ENCODE measurements around the gene BCORL1. TPM values are rescaled to one million over a fixed set of nuclear protein-coding genes. Genes with fewer than 3 reads are reported as not detected.
A peak's percentile ranks its signal among the peaks of the same experiment; 100 is the strongest.

BCORL1 gene
- total RNA-seq, 1 donor from 2014 or later, result 34.0 TPM

DNA sequence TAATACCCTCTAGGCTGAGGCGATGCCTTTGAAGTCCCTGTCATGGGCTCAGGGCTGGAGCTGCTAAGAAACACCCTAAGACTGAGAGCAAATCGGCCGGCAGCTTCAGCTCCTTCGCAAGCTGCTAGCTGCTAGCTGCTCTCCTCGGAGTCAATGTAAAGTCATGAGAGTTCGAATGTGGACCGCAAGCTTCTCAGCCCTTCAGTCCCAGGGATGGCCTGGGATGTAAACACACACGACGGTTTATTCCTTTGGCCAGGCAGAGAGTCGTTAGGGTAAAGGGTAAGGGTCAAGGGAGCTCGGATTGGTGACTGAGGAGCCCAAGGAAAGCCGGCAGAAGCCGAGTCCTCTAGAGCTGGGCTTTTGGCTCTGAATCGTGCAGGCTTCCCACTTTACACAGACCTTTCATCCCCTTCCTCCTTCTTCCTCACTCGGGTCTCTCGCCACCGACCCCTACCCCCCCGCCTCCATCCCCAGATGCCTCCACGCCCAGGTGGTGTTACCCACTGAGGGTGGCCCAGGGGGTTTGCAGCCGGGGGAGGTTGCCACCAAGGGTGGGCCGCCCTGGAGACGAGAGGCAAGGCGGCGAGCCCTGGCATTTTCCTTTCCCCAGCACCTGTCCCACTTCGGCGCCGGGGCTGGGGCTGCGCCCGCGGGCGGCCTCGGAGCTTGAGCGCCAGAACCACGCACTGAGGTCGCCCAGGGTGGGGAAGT, 3.1 kb upstream of the BCORL1 start:
- Mint-ChIP-seq H3K27me3 (ENCODE audit: unreplicated experiment) (peaks cover 2% of the 10 kb centered on the region), H3K27ac (ENCODE audit: unreplicated experiment) (no peak overlapping the region), H3K9me3 (ENCODE audit: unreplicated experiment) (no peaks in the 10 kb centered on the region), H3K4me1 (ENCODE audit: unreplicated experiment) (peaks cover 17% of the 10 kb centered on the region), H3K4me3 (ENCODE audit: unreplicated experiment) (no peak overlapping the region), H3K36me3 (ENCODE audit: low read depth, unreplicated experiment) (no peaks in the 10 kb centered on the region)
- DNase-seq (ENCODE audit: low spot score), result no peak
- TF ChIP-seq CTCF (IDR thresholded peaks at IDR 0.05; ENCODE audit: unreplicated experiment), result no peak

GRCh38 chrX:129980001-129980401, 2.4 kb upstream of the BCORL1 start:
- DNase-seq (ENCODE audit: low spot score), result no peak
- Mint-ChIP-seq H3K4me3 (ENCODE audit: unreplicated experiment) (no peak overlapping the region), H3K27me3 (ENCODE audit: unreplicated experiment) (peaks cover 1% of the 10 kb centered on the region), H3K4me1 (ENCODE audit: unreplicated experiment) (peaks cover 22% of the 10 kb centered on the region), H3K36me3 (ENCODE audit: low read depth, unreplicated experiment) (no peaks in the 10 kb centered on the region), H3K27ac (ENCODE audit: unreplicated experiment) (no peak overlapping the region), H3K9me3 (ENCODE audit: unreplicated experiment) (no peaks in the 10 kb centered on the region)
- TF ChIP-seq CTCF (IDR thresholded peaks at IDR 0.05; ENCODE audit: unreplicated experiment), result no peak

GRCh38 chrX:129980540-129981199, 1.8 kb upstream of the BCORL1 start:
- H3K27me3 Mint-ChIP-seq (ENCODE audit: unreplicated experiment), result peaks cover 1% of the 10 kb centered on the region
- DNase-seq (ENCODE audit: low spot score), result no peak
- H3K36me3 Mint-ChIP-seq (ENCODE audit: low read depth, unreplicated experiment), result no peaks in the 10 kb centered on the region
- TF ChIP-seq CTCF (IDR thresholded peaks at IDR 0.05; ENCODE audit: unreplicated experiment), result no peak
- peaks cover 27% of the 10 kb centered on the region for H3K4me1 Mint-ChIP-seq (ENCODE audit: unreplicated experiment)
- H3K4me3 Mint-ChIP-seq (ENCODE audit: unreplicated experiment), result peak overlapping the region; percentile 85
- H3K9me3 Mint-ChIP-seq (ENCODE audit: unreplicated experiment), result no peaks in the 10 kb centered on the region
- H3K27ac Mint-ChIP-seq (ENCODE audit: unreplicated experiment), result no peak overlapping the region

- no peak overlapping the region for H3K27ac Mint-ChIP-seq (ENCODE audit: unreplicated experiment)
These were observed 1.3 kb upstream of the BCORL1 start for GRCh38 chrX:129981200-129981553.

More at GRCh38 chrX:129981200-129981553, 1.3 kb upstream of the BCORL1 start:
- H3K27me3 Mint-ChIP-seq (ENCODE audit: unreplicated experiment), result peaks cover 1% of the 10 kb centered on the region
- H3K9me3 Mint-ChIP-seq (ENCODE audit: unreplicated experiment), result no peaks in the 10 kb centered on the region
- DNase-seq (ENCODE audit: low spot score), result no peak
- H3K36me3 Mint-ChIP-seq (ENCODE audit: low read depth, unreplicated experiment), result no peaks in the 10 kb centered on the region
- H3K4me3 Mint-ChIP-seq (ENCODE audit: unreplicated experiment), result peak overlapping the region; percentile 85
- no peak for TF ChIP-seq CTCF (IDR thresholded peaks at IDR 0.05; ENCODE audit: unreplicated experiment)
- H3K4me1 Mint-ChIP-seq (ENCODE audit: unreplicated experiment), result peaks cover 27% of the 10 kb centered on the region

Measured in endothelial cell (in vitro differentiated cells).